Transverse colon (tissue), 4 donors: ENCODE measurements around the gene ZNF385B. TPM values are rescaled to one million over a fixed set of nuclear protein-coding genes. Genes with fewer than 3 reads are reported as not detected.

Experiments
- DNase-seq: peaks from one replicate; pipeline ENCODE4 v3.0.0-alpha.2; 2019
- H3K27ac ChIP-seq, 4 donors: fragments of 200-600 bp; sonication (generic); 2 replicates each; pipeline ENCODE4 v1.5.1; 2016 to 2018; ENCODE audit warnings: inconsistent platforms in 4 of 4
- H3K27me3 ChIP-seq: fragments of 200-600 bp; sonication (generic); 2 replicates; pipeline ENCODE4 v1.5.1; 2017; ENCODE audit warnings: inconsistent platforms
- H3K36me3 ChIP-seq, 4 donors: fragments of 200-600 bp; sonication (generic); 2 replicates each; pipeline ENCODE4 v1.5.1; 2017 to 2019; ENCODE audit warnings: inconsistent platforms in 4 of 4
- H3K4me1 ChIP-seq, 4 donors: fragments of 200-600 bp; sonication (generic); 2 replicates each; pipeline ENCODE4 v1.5.1; 2017 to 2020; ENCODE audit warnings: inconsistent platforms in 4 of 4
- H3K4me3 ChIP-seq, 4 donors: fragments of 200-600 bp; sonication (generic); 1 replicate in 1 of 4; 2 replicates in 3 of 4; pipeline versions ENCODE4 v1.5.1 to v1.6.1; 2017 to 2019; ENCODE audit warnings: inconsistent platforms in 4 of 4
- H3K9me3 ChIP-seq, 2 donors: fragments of 200-600 bp; sonication (generic); 2 replicates each; pipeline ENCODE4 v1.5.1; 2017 to 2019; ENCODE audit warnings: inconsistent platforms in 2 of 2
- EP300 ChIP-seq: sonication (generic); formaldehyde crosslinking; IDR thresholded peaks from one replicate; pipeline ENCODE4 v1.6.1; 2017; ENCODE audit warnings: antibody characterized with exemption, low read depth
- POLR2A ChIP-seq: fragments of 450-650 bp; IDR thresholded peaks from one replicate; pipeline ENCODE4 v1.6.1; 2016; ENCODE audit warnings: antibody characterized with exemption, mild to moderate bottlenecking, moderate library complexity
- POLR2AphosphoS5 ChIP-seq, 3 donors: sonication (generic); formaldehyde crosslinking; IDR thresholded peaks; one replicate each; pipeline ENCODE4 v1.6.1; 2016; ENCODE audit warnings: antibody characterized with exemption in 3 of 3
- WGBS, 2 donors: methylation state at CpG; one replicate each; pipeline ENCODE4 v1.1.5; 2018; ENCODE audit warnings: low coverage in 1 of 2; 5-methylcytosine and 5-hydroxymethylcytosine counted together
- in situ Hi-C, 4 donors: fragments of 200-750 bp; cut with MboI; loops; one replicate each; pipeline versions ENCODE4 v1.15.0 to v1.15.1; 2017; ENCODE audit warnings: low sequenced_read_pairs in 3 of 4, low pct_ligation_motif_present in 1 of 4, low pct_unique_long_range_greater_than_20kb in 1 of 4
- intact Hi-C: fragments of 100-400 bp; cut with DNase I; formaldehyde crosslinking; loops from one replicate; pipeline ENCODE4 v1.15.1; 2023; ENCODE audit warnings: low total_unique reads
- total RNA-seq, 4 donors: library from RNA; depleted of rRNA; stranded (reverse); fragments of >200 nt; gene quantifications; one replicate each; pipeline ENCODE4 v1.1.0, GENCODE V29; 2016
- TF ChIP-seq, protein P1 (sequence below), 5 experiments: fragments of 200-600 bp in 3 of 5; fragments of 450-650 bp in 2 of 5; sonication (generic) in 3 of 5; IDR thresholded peaks; 1 replicate in 2 of 5; 2 replicates in 3 of 5; pipeline ENCODE4 v1.5.1; 2016 to 2017; ENCODE audit warnings: antibody characterized with exemption in 5 of 5, inconsistent platforms in 3 of 5, mild to moderate bottlenecking in 2 of 5, moderate library complexity in 1 of 5

Gene ZNF385B
- total RNA-seq, 4 donors from 2014 or later = 1.2 to 6.0 (median 2.4) TPM

DNA sequence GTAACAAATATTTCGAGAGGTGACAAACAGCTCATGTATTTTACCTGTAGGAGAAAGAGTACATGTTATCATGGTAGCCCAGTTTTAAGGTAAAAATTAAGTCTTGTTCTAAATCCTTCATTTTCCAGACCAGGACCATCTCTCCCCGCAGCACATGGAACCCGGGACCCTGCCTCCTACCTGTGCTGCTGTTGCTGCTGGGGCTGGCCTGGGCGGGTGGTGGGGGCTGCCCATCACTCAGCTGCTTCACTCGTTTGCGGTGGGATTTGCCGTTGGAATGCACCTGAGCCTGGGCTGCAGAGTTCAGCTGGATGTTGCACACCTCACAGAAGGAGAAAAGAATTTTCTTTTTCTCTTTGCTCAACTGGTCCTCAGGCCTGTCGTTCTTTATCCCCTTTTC lies 92.1 kb downstream of the ZNF385B start:
- no peaks in the 10 kb centered on the region for H3K4me1 ChIP-seq
- in situ Hi-C loops (no loop called here), intact Hi-C loops (no loop called here)
- no peak overlapping the region for H3K27ac ChIP-seq
- WGBS, 2 donors = 66 to 87% methylated on average over 2 to 8 of the region's 8 CpGs
- DNase-seq = no peak
- no peak for TF ChIP-seq POLR2A
- H3K9me3 ChIP-seq = no peaks in the 10 kb centered on the region
- H3K36me3 ChIP-seq = no peaks in the 10 kb centered on the region
- H3K27me3 ChIP-seq = no peaks in the 10 kb centered on the region
- H3K4me3 ChIP-seq = no peak overlapping the region

DNA sequence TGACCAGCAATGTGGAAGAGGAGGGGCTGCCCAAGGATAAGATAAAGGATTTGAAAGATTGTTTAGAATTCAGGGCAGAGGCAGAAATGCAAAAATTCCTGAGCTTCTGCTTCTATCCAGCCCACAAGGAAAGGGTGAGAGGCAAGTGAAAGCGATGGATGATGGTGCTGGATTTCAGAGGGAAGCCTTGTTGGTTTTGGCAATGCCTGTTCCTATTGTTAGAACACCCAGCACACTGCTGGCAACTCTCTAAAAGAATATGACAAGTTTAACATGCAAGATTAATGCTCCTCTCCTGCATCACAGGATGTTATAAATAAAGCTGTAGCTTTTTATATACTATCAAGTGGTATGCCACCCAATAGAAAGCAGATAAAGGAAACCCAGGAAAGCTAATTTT lies 92.6 kb downstream of the ZNF385B start:
- no peaks in the 10 kb centered on the region for H3K4me1 ChIP-seq
- no peak for TF ChIP-seq POLR2A
- no peak for TF ChIP-seq POLR2AphosphoS5 (IDR thresholded peaks at IDR 0.05)
- TF ChIP-seq, protein P1, sequence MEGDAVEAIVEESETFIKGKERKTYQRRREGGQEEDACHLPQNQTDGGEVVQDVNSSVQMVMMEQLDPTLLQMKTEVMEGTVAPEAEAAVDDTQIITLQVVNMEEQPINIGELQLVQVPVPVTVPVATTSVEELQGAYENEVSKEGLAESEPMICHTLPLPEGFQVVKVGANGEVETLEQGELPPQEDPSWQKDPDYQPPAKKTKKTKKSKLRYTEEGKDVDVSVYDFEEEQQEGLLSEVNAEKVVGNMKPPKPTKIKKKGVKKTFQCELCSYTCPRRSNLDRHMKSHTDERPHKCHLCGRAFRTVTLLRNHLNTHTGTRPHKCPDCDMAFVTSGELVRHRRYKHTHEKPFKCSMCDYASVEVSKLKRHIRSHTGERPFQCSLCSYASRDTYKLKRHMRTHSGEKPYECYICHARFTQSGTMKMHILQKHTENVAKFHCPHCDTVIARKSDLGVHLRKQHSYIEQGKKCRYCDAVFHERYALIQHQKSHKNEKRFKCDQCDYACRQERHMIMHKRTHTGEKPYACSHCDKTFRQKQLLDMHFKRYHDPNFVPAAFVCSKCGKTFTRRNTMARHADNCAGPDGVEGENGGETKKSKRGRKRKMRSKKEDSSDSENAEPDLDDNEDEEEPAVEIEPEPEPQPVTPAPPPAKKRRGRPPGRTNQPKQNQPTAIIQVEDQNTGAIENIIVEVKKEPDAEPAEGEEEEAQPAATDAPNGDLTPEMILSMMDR (IDR thresholded peaks at IDR 0.05) = no peak
- TF ChIP-seq EP300 = no peak
- H3K4me3 ChIP-seq = no peak overlapping the region
- 57 to 60% methylated on average over 1 of the region's 1 CpG for WGBS, 2 donors
- no peak for DNase-seq
- no peaks in the 10 kb centered on the region for H3K9me3 ChIP-seq
- intact Hi-C loops = no loop called here
- in situ Hi-C loops = no loop called here
- H3K27ac ChIP-seq = no peak overlapping the region
- H3K36me3 ChIP-seq = no peaks in the 10 kb centered on the region
- no peaks in the 10 kb centered on the region for H3K27me3 ChIP-seq

DNA sequence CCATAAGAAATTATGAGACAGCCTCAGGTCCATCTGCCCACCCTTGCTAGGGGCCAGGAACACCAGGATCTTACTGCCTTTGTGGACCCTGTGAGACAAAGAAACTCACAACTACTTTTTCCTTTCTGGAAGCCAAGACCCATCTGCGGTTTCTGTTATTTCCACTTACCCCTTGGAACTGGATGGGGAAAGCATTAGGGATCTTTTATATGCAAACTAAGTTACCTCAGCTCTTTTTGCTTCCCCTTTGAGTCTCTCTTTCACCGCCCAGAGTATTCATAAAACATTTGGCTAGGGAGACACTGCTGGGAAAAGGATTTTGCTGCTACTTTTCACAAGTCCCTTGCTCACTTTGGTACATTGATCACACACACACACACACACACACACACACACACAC lies 95.7 kb downstream of the ZNF385B start:
- no peaks in the 10 kb centered on the region for H3K27me3 ChIP-seq
- H3K4me1 ChIP-seq = no peaks in the 10 kb centered on the region
- intact Hi-C loops = no loop called here
- no peaks in the 10 kb centered on the region for H3K36me3 ChIP-seq
- WGBS, 2 donors = 56 to 88% methylated on average over 2 of the region's 2 CpGs
- in situ Hi-C loops = no loop called here
- no peak for DNase-seq
- no peak overlapping the region for H3K4me3 ChIP-seq
- no peak overlapping the region for H3K27ac ChIP-seq
- TF ChIP-seq, protein P1 (IDR thresholded peaks at IDR 0.05) = no peak
- no peak for TF ChIP-seq POLR2A
- H3K9me3 ChIP-seq = no peaks in the 10 kb centered on the region

DNA sequence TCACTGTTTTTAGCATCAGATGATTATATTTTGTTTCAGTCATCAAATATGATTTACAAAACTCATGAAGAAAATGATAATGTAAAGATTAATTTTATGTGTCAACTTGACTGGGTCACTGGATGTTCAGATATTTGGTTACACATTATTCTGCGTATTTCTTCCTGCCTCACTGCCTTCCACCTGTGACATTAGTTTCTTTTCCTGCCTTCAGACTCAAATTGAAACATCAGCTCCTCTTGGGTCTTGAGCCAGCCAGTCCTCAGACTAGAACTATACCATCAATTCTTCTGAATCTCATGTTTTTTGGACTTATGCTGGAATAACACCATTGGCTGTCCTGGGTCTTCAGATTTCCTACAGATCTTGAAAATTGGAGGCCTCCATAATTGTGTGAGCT lies 96.7 kb downstream of the ZNF385B start:
- in situ Hi-C loops = no loop called here
- Histone ChIP-seq H3K4me1 (no peaks in the 10 kb centered on the region), H3K27me3 (no peaks in the 10 kb centered on the region), H3K36me3 (no peaks in the 10 kb centered on the region), H3K4me3 (no peak overlapping the region), H3K9me3 (no peaks in the 10 kb centered on the region), H3K27ac (no peak overlapping the region)
- TF ChIP-seq, protein P1 (IDR thresholded peaks at IDR 0.05) = no peak
- intact Hi-C loops = no loop called here
- no peak for DNase-seq
- 74 to 80% methylated on average over 1 of the region's 1 CpG for WGBS, 2 donors

DNA sequence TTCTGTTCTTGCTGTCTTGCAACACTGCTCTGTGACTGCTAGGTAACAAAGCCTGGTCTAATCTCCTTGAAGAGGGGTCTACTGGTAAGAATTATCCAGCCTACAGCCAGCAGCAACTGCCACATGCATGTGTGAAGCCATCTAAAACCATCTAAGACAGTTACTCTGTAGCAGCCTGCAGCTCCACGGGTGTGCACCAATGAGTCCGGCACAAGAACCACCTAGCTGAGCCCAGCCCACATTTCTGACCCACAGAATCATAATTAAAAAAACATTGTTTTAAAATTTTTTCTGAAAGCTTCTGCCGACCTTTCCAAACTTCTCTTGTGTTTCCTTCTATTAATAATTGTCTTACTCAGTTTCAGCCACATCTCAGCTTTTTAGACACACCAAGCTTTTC lies 102.8 kb downstream of the ZNF385B start:
- no peak for DNase-seq
- H3K4me3 ChIP-seq = no peak overlapping the region
- no peak overlapping the region for H3K27ac ChIP-seq
- in situ Hi-C loops = loop anchor here in 2 of 4 donors (10.0 kb wide), 1 partner anchor 334 kb away; no protein-coding TSS in a partner anchor
- no peaks in the 10 kb centered on the region for H3K9me3 ChIP-seq
- H3K36me3 ChIP-seq = no peaks in the 10 kb centered on the region
- no peaks in the 10 kb centered on the region for H3K27me3 ChIP-seq
- intact Hi-C loops = loop anchor here (10.0 kb wide), 1 partner anchor 334 kb away; no protein-coding TSS in a partner anchor
- TF ChIP-seq POLR2A (no peak), POLR2AphosphoS5 (IDR thresholded peaks at IDR 0.05) (no peak), EP300 (no peak)
- TF ChIP-seq, protein P1 (IDR thresholded peaks at IDR 0.05) = no peak
- H3K4me1 ChIP-seq = no peaks in the 10 kb centered on the region
- 91 to 100% methylated on average over 3 of the region's 3 CpGs for WGBS, 2 donors
